MCF 10A (cell line): ENCODE measurements around the gene PCK1. TPM values are rescaled to one million over a fixed set of nuclear protein-coding genes. Genes with fewer than 3 reads are reported as not detected.

Source experiments
- BruUV-seq: library from RNA; stranded (reverse); fragments of 400-500 nt; replicated peaks from 2 replicates; lab custom pipeline; 2021; lab: Mats Ljungman, UMichigan
- CTCF ChIA-PET: fragments of 300-600 bp; sonication (Branson Sonifier 250); formaldehyde crosslinking; extraction: SDS; loops from one replicate; lab custom pipeline; 2021; ENCODE audit warnings: antibody characterized with exemption, inconsistent platforms; lab: Yijun Ruan, JAX
- POLR2A ChIA-PET: fragments of 300-600, 350-650 bp; sonication (Branson Sonifier 250); formaldehyde crosslinking; extraction: SDS; loops from one replicate; lab custom pipeline; 2020; ENCODE audit warnings: antibody characterized with exemption, inconsistent platforms; lab: Yijun Ruan, JAX
- DNase-seq: peaks from one replicate; pipeline ENCODE4 v3.0.0-alpha.2; 2018; ENCODE audit not compliant: unreplicated experiment
- H3K27ac Mint-ChIP-seq: one replicate; pipeline ENCODE4 v1.8.0; 2022; ENCODE audit warnings: mild to moderate bottlenecking, low read depth, mixed read lengths; ENCODE audit not compliant: unreplicated experiment
- H3K27me3 Mint-ChIP-seq: one replicate; pipeline ENCODE4 v1.8.0; 2022; ENCODE audit warnings: mixed read lengths; ENCODE audit not compliant: insufficient read depth, unreplicated experiment
- H3K36me3 Mint-ChIP-seq: one replicate; pipeline ENCODE4 v1.8.0; 2022; ENCODE audit warnings: mild to moderate bottlenecking, moderate library complexity, mixed read lengths; ENCODE audit not compliant: insufficient read depth, unreplicated experiment
- H3K4me1 Mint-ChIP-seq: one replicate; pipeline ENCODE4 v1.8.0; 2022; ENCODE audit warnings: mixed read lengths; ENCODE audit not compliant: insufficient read depth, unreplicated experiment
- H3K4me3 Mint-ChIP-seq: one replicate; pipeline ENCODE4 v1.8.0; 2022; ENCODE audit warnings: mild to moderate bottlenecking, moderate library complexity, mixed read lengths; ENCODE audit not compliant: unreplicated experiment
- H3K9me3 Mint-ChIP-seq: one replicate; pipeline ENCODE4 v1.8.0; 2022; ENCODE audit warnings: mixed read lengths; ENCODE audit not compliant: unreplicated experiment
- intact Hi-C: fragments of 100-400 bp; cut with micrococcal nuclease; formaldehyde crosslinking; loops from 2 replicates; pipeline ENCODE4 v1.14.1; 2022
- total RNA-seq: library from RNA; stranded (reverse); gene quantifications from 2 replicates; pipeline ENCODE4 v1.2.3, GENCODE V29; 2022
- TF ChIP-seq, protein P1 (sequence below): fragments of 200-600 bp; IDR thresholded peaks from one replicate; pipeline ENCODE4 v1.8.0; 2022; ENCODE audit warnings: antibody characterized with exemption, mild to moderate bottlenecking; ENCODE audit not compliant: unreplicated experiment

Gene PCK1
- total RNA-seq, 1 experiment from 2014 or later, result not detected

DNA sequence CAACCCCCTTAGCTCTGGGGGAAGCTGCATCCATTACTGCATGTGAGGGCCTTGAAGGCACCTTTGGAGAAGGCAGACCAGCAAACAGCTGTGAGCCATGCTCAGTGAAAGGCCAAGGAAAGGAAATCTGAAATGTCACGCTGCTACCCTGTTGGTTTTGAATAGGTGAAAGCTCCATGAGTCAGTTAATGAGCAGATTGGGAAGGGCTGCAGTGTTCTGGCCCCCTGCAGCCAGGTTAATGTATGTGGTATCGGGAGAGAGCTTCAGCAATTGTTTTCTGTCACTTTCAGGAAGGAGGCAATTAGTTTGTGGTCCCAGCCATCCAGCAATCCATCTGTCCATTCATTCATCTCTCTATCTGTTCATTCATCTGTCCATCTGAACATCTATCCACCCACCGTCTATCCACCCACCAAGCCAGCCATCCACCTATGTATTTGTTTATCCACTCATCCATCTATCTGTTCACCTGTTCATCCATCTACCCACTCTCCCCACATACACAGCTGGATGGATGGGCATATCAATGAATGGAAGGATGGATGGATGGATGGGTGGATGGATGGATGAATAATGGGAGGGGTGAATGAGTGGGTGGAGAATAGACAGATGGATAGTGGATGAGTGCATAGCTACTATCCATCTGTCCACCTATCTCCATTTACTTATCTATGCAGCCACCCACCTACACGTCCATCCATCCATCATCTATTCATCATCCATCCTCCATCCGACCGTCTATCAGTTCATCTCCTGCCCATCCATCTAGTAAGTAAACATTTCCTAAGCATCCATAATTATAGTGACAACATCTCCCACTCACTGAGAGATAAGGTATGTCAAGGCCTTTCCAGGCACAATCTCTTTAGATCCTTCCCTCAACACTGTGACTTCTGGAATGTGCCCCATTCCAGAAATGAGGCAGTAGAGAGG lies 16.0 kb downstream of the PCK1 start:
- BruUV-seq, result no TSS peak
- Mint-ChIP-seq H3K27me3 (peaks cover 41% of the 10 kb centered on the region), H3K4me1 (no peaks in the 10 kb centered on the region), H3K27ac (no peak overlapping the region), H3K4me3 (no peak overlapping the region), H3K36me3 (no peaks in the 10 kb centered on the region), H3K9me3 (no peaks in the 10 kb centered on the region)
- TF ChIP-seq, protein P1, sequence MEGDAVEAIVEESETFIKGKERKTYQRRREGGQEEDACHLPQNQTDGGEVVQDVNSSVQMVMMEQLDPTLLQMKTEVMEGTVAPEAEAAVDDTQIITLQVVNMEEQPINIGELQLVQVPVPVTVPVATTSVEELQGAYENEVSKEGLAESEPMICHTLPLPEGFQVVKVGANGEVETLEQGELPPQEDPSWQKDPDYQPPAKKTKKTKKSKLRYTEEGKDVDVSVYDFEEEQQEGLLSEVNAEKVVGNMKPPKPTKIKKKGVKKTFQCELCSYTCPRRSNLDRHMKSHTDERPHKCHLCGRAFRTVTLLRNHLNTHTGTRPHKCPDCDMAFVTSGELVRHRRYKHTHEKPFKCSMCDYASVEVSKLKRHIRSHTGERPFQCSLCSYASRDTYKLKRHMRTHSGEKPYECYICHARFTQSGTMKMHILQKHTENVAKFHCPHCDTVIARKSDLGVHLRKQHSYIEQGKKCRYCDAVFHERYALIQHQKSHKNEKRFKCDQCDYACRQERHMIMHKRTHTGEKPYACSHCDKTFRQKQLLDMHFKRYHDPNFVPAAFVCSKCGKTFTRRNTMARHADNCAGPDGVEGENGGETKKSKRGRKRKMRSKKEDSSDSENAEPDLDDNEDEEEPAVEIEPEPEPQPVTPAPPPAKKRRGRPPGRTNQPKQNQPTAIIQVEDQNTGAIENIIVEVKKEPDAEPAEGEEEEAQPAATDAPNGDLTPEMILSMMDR, result no peak
- ChIA-PET POLR2A (no interaction called here), CTCF (interaction anchor here (0.5 to 1.1 kb wide), 3 partner anchors 46 to 694 kb away, joined by 3 to 4 read pairs (median 3); no protein-coding TSS in a partner anchor)
- no peak for DNase-seq
- intact Hi-C loops, result no loop called here

DNA sequence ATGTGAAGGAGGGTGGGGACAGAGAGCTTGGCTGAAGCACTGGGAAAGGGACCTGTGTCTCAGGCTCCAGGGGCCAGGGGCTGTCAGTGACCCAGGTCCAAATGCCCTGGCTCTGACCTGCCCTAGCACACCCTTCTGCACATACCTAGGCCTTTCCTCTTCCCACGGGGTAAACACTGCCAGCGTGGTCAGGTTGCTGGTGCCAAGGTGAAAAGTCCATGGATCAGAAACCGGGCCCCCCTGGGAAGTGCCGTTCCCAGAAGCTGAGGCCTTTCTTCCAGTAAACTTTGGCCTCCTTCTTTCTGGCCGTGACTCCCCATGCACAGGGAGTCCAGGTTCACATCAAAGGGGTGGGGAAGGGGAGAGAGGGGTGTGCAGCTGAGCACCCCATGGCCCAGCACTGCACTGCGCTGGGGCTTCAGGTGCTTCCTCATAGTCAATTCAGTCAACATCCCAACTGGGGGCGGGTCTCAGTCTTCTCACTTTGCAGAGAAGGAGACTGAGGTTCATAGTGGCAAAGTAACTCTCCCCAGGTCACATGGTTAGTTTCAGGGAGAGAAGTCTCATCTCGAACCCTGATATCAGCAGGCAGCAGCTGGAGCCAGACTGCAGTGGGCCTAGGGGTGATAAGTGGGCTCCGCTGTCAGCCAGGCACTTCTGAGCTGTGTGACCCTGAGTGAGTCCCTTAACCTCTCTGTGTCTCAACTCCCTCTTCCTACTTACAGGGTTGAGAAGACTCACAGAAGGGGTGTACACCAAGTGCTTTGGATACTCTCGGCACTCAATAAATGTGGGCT lies 17.0 kb downstream of the PCK1 start:
- TF ChIP-seq, protein P1, result no peak
- H3K36me3 Mint-ChIP-seq, result no peaks in the 10 kb centered on the region
- intact Hi-C loops, result no loop called here
- H3K27ac Mint-ChIP-seq, result no peak overlapping the region
- no peaks in the 10 kb centered on the region for H3K4me1 Mint-ChIP-seq
- ChIA-PET CTCF (interaction anchor here (0.6 to 1.1 kb wide), 2 partner anchors 17 to 634 kb away, joined by 3 read pairs; no protein-coding TSS in a partner anchor), POLR2A (no interaction called here)
- no TSS peak for BruUV-seq
- H3K9me3 Mint-ChIP-seq, result no peaks in the 10 kb centered on the region
- no peak for DNase-seq
- peaks cover 41% of the 10 kb centered on the region for H3K27me3 Mint-ChIP-seq
- H3K4me3 Mint-ChIP-seq, result no peak overlapping the region

DNA sequence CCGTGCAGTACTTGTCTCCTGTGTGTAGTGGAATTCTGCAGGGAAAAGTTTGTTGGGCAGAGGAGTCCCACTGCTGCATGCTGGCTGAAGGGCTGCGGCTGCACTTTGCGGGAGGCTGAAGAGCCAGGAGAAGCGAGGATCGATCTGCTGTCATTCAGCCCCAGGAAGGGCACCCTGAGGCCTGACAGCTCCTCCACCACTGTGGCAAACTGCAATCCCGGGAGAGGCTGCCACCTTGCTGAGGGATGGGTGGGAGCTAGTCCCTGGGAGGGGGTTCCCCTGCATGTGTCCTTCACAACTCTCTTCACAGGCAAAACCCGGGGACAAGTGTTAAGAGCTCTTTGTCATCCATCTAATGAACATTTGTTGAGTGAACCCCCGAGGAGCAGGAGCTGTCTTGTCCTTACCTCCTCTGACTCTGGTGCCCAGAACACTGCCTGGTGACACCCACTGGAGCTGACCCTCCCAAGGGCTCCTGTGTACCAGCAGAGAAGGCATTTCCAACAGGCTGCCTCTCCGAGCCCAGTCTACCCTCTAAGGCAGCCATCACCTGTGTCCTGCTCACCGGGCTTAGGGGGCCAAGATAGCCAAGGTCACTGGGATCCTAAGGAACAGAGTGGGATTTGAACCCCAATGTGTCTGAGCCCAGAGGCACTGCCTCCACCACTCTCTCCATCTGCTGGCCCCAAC lies 17.7 kb downstream of the PCK1 start:
- Mint-ChIP-seq H3K36me3 (no peaks in the 10 kb centered on the region), H3K4me1 (no peaks in the 10 kb centered on the region), H3K27ac (no peak overlapping the region), H3K4me3 (no peak overlapping the region), H3K9me3 (no peaks in the 10 kb centered on the region), H3K27me3 (peaks cover 45% of the 10 kb centered on the region)
- ChIA-PET CTCF (interaction anchor here (0.6 to 1.1 kb wide), 5 partner anchors 16 to 633 kb away, joined by 3 read pairs; no protein-coding TSS in a partner anchor), POLR2A (no interaction called here)
- TF ChIP-seq, protein P1, result no peak
- no TSS peak for BruUV-seq
- intact Hi-C loops, result no loop called here
- DNase-seq, result no peak
